Mucosa of descending colon (tissue), 3 donors: Measurements from ENCODE around the gene TRIP11. TPM values are rescaled to one million over a fixed set of nuclear protein-coding genes. Genes with fewer than 3 reads are reported as not detected.

Experiments used
- ATAC-seq: fragments of 200-7000 bp; cut with Tn5 transposase; one replicate; pipeline ENCODE4 v1.9.1; 2020; ENCODE audit warnings: mild to moderate bottlenecking, moderate library complexity
- DNase-seq, 3 donors: peaks; one replicate each; pipeline ENCODE4 v3.0.0-alpha.2; 2020
- H3K36me3 ChIP-seq: fragments of 200-600 bp; one replicate; pipeline ENCODE4 v1.8.0; 2021; ENCODE audit warnings: low read depth, mild to moderate bottlenecking
- H3K4me1 ChIP-seq: fragments of 200-600 bp; one replicate; pipeline ENCODE4 v1.8.0; 2021; ENCODE audit warnings: low read depth, mild to moderate bottlenecking
- H3K4me3 ChIP-seq: fragments of 200-600 bp; one replicate; pipeline ENCODE4 v1.8.0; 2021; ENCODE audit warnings: mild to moderate bottlenecking
- H3K9me3 ChIP-seq: fragments of 200-600 bp; one replicate; pipeline ENCODE4 v1.8.0; 2021; ENCODE audit warnings: mild to moderate bottlenecking
- intact Hi-C, 2 donors: fragments of 100-400 bp; cut with DNase I in 1 of 2; cut with micrococcal nuclease in 1 of 2; formaldehyde crosslinking; loops; one replicate each; pipeline versions ENCODE4 v1.11.0 to v1.11.1; 2022; cut with DNase I, micrococcal nuclease
- total RNA-seq, 3 donors: library from RNA; stranded (reverse); fragmentation: NEBNext Ultra II Directional in 2 of 3; extraction: Animal tissue kit (Norgen Biotek cat#: 25700) in 2 of 3; gene quantifications; one replicate each; pipeline versions ENCODE4 v1.2.1 to v1.2.4, GENCODE V29; 2021 to 2023
- TF ChIP-seq, protein P1 (sequence below): fragments of 200-600 bp; IDR thresholded peaks from one replicate; pipeline ENCODE4 v1.8.0; 2022; ENCODE audit warnings: antibody characterized with exemption, mild to moderate bottlenecking
- donor health status: DM: no; HTN: no; CAD: no; lungs with moderate emphysema.
- donor health status: DM: no; HTN: no; CAD: no.
- donor health status: DM: no; HTN: yes; CAD: no.

The TRIP11 gene
- total RNA-seq, 3 donors from 2014 or later: 48.1 to 67.3 (median 54.6) TPM

DNA sequence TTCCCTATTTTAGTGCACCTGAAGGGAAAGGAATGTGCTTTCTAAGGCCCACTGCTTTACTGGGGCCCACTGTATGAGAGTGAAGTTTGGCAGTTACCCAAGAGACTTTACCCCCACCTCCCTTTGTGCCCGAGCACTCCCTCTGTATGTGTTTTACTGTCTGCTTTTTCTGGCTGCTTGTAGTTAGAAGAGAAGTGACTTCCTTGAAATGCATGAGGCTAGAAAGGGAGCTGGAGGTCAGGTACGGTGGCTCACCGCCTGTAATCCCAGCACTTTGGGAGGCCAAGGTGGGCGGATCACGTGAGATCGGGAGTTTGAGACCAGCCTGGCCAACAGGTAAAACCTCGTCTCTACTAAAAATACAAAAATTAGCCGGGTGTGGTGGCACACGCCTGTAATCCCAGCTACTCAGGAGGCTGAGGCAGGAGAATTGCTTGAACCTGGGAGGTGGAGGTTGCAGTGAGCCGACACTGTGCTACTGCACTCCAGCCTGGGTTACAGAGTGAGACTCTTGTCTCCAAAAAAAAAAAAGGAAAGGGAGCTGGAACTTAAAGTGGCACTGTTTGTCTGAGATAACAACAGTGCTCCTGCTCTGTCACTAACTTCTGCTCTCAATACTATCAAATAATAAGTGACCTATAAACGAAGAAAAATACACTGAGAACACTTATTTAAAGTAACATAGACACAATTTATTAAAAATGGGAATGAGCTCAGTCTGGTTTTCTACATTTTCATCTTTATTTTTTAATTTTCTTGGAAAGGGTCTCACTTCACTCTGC lies 5.8 kb downstream of the TRIP11 start:
- peaks cover 17% of the 10 kb centered on the region for H3K4me1 ChIP-seq
- intact Hi-C loops: no loop called here
- H3K36me3 ChIP-seq: no peaks in the 10 kb centered on the region
- DNase-seq (no peak), ATAC-seq (no peak)
- H3K4me3 ChIP-seq: no peak overlapping the region
- TF ChIP-seq, protein P1, sequence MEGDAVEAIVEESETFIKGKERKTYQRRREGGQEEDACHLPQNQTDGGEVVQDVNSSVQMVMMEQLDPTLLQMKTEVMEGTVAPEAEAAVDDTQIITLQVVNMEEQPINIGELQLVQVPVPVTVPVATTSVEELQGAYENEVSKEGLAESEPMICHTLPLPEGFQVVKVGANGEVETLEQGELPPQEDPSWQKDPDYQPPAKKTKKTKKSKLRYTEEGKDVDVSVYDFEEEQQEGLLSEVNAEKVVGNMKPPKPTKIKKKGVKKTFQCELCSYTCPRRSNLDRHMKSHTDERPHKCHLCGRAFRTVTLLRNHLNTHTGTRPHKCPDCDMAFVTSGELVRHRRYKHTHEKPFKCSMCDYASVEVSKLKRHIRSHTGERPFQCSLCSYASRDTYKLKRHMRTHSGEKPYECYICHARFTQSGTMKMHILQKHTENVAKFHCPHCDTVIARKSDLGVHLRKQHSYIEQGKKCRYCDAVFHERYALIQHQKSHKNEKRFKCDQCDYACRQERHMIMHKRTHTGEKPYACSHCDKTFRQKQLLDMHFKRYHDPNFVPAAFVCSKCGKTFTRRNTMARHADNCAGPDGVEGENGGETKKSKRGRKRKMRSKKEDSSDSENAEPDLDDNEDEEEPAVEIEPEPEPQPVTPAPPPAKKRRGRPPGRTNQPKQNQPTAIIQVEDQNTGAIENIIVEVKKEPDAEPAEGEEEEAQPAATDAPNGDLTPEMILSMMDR: no peak
- no peaks in the 10 kb centered on the region for H3K9me3 ChIP-seq

DNA sequence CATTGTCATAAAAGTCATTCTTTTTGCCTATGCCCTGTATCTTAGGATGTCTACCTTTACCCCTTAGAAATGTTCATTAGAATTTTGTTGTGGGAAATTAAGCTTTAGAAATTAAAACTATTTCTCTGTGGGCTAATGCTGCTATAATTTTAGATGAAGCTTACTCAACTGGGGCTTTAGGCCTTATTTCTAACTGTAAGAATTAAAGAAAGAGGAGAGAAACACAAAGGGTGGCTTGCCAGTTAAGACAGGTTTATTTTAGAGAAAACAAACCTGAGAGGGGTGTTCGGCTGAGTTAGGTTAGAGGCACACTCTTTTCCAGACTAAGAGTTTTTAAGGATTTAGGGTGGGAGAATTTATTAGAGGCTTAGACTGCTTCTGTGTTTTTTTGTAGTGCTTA lies 6.4 kb downstream of the TRIP11 start:
- DNase-seq (no peak), ATAC-seq (no peak)
- intact Hi-C loops: no loop called here
- Histone ChIP-seq H3K9me3 (no peaks in the 10 kb centered on the region), H3K4me3 (no peak overlapping the region), H3K36me3 (no peaks in the 10 kb centered on the region), H3K4me1 (peaks cover 12% of the 10 kb centered on the region)
- TF ChIP-seq, protein P1: no peak

GRCh38 chr14:92026548-92027190 lies 13.2 kb downstream of the TRIP11 start:
- Histone ChIP-seq H3K4me1 (no peaks in the 10 kb centered on the region), H3K36me3 (peaks cover 5% of the 10 kb centered on the region), H3K4me3 (no peak overlapping the region), H3K9me3 (no peaks in the 10 kb centered on the region)
- intact Hi-C loops: no loop called here
- DNase-seq (no peak), ATAC-seq (no peak)
- TF ChIP-seq, protein P1: no peak

GRCh38 chr14:92022036-92022435 lies 17.8 kb downstream of the TRIP11 start:
- DNase-seq: no peak
- Histone ChIP-seq H3K4me3 (no peak overlapping the region), H3K9me3 (no peaks in the 10 kb centered on the region), H3K4me1 (no peaks in the 10 kb centered on the region), H3K36me3 (no peaks in the 10 kb centered on the region)
- intact Hi-C loops: no loop called here
- no peak for ATAC-seq
- TF ChIP-seq, protein P1: no peak

GRCh38 chr14:92021523-92021922 lies 18.3 kb downstream of the TRIP11 start:
- intact Hi-C loops: no loop called here
- TF ChIP-seq, protein P1: no peak
- DNase-seq (no peak), ATAC-seq (no peak)
- no peak overlapping the region for H3K4me3 ChIP-seq
- no peaks in the 10 kb centered on the region for H3K36me3 ChIP-seq
- no peaks in the 10 kb centered on the region for H3K9me3 ChIP-seq
- H3K4me1 ChIP-seq: no peaks in the 10 kb centered on the region
